HG02973 (cell line): ENCODE measurements around the gene HERPUD1.
"Not testable (repeated sequence)": the region's sequence is repeated elsewhere in the genome, so short reads cannot be mapped to it uniquely, and the experiment has no call there.

ENCODE experiments used
- ATAC-seq: cut with Tn5 transposase; IDR thresholded peaks from one replicate; pipeline ENCODE4 v1.9.1; 2021; ENCODE audit warnings: moderate library complexity; ENCODE audit not compliant: unreplicated experiment

The HERPUD1 gene

GRCh38 chr16:56933828-56934598 lies 2.1 kb downstream of the HERPUD1 start:
- ATAC-seq: no peak

GRCh38 chr16:56934599-56935145 lies 2.7 kb downstream of the HERPUD1 start:
- ATAC-seq: not testable (repeated sequence)

GRCh38 chr16:56935201-56935600 lies 3.3 kb downstream of the HERPUD1 start:
- ATAC-seq: no peak

DNA sequence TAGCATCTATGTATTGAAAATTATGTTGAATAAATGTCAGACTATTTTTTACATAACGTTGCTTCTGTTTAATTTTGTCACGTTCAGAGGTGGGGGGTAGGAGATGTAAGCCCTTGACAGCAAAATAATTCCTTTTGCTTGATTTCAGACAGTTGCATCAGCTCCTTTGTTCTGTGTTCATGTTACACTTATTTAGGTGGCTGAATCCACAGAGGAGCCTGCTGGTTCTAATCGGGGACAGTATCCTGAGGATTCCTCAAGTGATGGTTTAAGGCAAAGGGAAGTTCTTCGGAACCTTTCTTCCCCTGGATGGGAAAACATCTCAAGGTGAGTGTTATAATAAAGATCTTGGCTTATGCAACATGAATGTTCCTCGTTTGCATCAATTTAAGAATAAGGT lies 4.5 kb downstream of the HERPUD1 start:
- no peak for ATAC-seq

- no peak for ATAC-seq
Measured at GRCh38 chr16:56936950-56937349, 5.0 kb downstream of the HERPUD1 start.

DNA sequence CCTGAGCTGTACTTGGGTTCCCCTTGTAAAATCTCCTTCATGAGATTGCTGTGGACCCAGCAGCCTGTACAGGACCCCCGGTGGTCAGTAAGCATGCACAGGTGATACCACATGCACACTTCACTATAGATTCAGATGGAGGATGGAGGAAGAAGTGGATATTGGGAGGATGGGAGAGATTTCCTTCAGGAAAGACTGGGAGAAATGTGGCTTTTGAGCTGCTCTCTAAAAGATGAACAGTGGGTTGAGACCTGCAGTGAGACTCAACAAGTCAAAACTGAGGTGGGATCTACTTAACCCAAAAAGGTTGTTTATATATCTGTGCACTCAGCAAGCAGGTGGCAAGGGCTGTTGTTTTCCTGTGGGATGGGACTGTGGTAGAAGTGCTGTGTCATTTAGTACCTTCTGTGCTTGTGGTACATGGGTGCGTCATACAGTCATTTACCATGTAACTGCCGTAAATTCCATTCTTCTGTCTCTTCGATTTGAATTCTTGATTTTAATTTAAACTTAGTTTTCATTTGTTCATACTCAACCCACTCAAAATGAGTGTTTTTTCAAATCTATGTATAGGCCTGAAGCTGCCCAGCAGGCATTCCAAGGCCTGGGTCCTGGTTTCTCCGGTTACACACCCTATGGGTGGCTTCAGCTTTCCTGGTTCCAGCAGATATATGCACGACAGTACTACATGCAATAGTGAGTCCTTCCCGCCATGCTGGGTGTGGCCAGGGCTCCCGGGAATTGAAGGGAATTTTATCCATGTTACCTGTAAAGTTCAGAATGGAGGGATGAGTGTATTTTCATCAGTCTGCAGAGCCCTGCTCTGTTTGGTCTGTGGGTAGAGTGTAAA lies 6.9 kb downstream of the HERPUD1 start:
- ATAC-seq: no peak

GRCh38 chr16:56939801-56940200 lies 7.9 kb downstream of the HERPUD1 start:
- ATAC-seq: no peak

DNA sequence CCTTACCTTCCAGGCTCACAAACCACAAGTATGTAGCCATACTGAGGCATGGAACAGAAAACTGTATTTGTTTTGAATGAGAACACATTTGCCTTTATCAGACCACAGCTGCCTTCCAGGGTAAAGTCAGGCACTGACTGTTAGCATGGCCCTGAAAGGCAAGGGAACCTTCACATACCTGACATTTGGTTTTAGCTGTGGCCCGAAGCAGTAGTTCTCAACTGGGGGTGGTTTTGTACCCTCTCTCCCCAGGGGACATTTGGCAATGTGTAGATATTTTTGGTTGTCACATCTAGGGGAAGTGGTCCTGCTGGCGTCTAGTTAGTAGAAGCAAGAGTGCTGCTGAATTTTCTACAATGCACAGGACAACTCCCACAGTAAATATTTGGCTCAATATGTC lies 9.2 kb downstream of the HERPUD1 start:
- no peak for ATAC-seq

GRCh38 chr16:56941856-56942331 lies 10.0 kb downstream of the HERPUD1 start:
- no peak for ATAC-seq

GRCh38 chr16:56943761-56944375 lies 11.9 kb downstream of the HERPUD1 start:
- no peak for ATAC-seq

GRCh38 chr16:56944954-56945839 lies 13.3 kb downstream of the HERPUD1 start:
- ATAC-seq: peak; percentile 34

DNA sequence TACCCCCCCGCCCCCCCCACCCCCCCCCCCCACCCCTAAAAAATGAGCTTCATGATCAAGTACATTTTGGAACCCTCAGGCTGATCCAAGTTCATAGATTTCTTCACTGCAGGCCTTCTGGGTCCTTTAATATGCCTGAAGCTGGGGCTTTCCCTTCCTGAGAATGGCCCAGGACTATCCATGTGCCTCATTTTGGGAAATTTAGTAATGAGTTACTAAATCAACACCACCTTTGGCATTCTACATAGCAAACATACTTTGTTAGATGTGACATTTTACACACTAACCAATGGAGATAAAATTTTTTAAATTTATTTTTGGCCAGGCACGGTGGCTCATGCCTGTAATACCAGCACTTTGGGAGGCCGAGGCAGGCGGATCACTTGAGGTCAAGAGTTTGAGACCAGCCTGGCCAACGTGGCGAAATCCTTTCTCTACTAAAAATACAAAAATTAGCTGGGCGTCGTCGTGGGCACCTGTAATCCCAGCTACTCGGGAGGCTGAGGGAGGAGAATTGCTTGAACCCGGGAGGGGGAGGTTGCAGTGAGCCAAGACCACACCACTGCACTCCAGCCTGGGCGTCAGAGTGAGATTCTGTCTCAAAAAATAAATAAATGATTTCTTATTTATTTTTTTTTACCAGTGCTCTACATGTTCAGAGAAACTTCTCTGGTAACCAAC lies 14.0 kb downstream of the HERPUD1 start:
- ATAC-seq: no peak

DNA sequence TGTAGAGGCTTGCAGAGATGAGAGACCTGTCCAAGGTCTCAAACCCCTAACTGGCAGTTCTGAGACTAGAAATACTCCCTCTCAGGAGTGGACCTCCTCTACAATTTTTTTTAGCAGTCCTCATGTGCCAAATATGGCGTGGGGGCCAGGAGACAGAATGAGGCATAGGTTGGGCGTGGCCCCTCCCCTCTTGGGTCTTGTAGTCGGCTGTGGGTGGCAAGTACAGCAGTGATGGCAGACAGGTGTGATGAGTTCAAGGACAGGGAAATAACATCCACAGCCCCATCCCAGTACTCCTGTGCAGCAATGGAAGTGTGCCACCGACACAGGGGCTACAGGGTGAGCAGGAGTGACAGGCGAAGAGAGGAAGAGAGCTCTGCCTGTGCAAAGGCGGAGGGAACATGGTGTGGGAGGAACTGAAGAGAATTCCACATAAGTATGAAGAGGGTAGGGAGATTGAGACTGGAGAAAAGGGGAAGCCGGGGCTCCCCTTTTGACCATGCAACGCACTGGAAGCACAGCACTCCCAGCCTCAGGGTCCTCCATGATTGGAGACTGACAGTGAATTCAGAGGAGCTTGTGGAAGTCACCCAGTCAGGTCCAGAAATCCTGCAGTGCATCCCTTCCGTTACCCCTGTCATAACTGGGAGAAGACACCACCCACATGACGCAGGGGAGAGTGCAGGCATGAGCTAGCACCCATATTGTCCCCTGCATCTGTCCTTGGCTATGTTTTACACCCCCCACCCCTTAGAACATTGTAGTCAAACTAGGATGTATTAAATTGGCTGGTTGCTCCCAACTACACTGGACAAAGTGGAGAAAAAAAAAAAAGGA lies 15.0 kb downstream of the HERPUD1 start:
- ATAC-seq: no peak

GRCh38 chr16:56947604-56947995 lies 15.7 kb downstream of the HERPUD1 start:
- no peak for ATAC-seq

DNA sequence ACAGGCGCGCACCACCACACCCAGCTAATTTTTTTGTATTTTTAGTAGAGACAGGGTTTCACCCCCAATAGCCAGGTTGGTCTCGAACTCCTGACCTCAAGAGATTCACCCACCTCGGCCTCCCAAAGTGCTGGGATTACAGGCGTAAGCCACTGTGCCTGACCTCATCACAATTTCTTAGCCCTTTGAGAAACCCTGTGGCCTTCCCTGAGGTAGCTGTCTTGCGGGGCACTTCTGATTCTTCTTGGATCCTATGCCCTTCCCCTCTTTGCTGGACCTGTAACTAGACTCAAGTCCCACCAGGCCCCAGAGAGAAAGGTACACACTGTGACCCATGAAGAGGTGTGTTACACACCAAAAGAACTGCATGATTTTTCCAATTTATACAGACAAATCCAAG lies 16.3 kb downstream of the HERPUD1 start:
- no peak for ATAC-seq

DNA sequence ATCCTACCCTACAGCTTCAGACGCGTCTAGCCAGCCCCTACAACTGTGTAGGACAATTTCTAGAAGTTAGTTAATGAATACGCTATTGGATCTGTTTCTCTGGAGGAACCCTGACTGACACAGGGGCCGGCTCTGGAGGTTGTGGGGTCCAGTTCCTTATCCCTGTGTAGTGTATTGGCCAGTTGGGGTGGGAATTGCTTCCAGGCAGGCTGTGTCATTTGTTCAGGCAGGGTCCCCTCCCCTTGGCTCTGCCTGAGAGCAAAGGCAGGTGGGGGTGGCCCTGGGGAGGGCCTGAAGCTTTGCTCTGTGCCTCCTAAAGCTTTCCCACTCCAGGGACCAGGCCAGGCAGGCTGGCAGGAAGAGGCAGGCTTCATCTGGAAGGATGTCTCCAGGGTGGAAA lies 18.1 kb downstream of the HERPUD1 start:
- ATAC-seq: no peak

GRCh38 chr16:56950455-56950854 lies 18.5 kb downstream of the HERPUD1 start:
- ATAC-seq: no peak

- peak; percentile 55 for ATAC-seq
Measured at GRCh38 chr16:56950881-56951771, 19.2 kb downstream of the HERPUD1 start.
